Left ventricle myocardium inferior (tissue), 1 donor: ENCODE results near the gene MSANTD2. TPM values are rescaled to one million over a fixed set of nuclear protein-coding genes. Genes with fewer than 3 reads are reported as not detected.

ENCODE experiments used
- DNase-seq: peaks from one replicate; pipeline ENCODE4 v3.0.0-alpha.2; 2020
- H3K27ac ChIP-seq: fragments of 200-600 bp; replicated peaks from 2 replicates; pipeline ENCODE4 v1.8.0; 2021
- H3K27me3 ChIP-seq: fragments of 200-600 bp; 2 replicates; pipeline ENCODE4 v1.8.0; 2021; ENCODE audit warnings: low read depth
- H3K36me3 ChIP-seq: fragments of 200-600 bp; 2 replicates; pipeline ENCODE4 v1.8.0; 2021
- H3K4me1 ChIP-seq: fragments of 200-600 bp; 2 replicates; pipeline ENCODE4 v1.8.0; 2021
- H3K4me3 ChIP-seq: fragments of 200-600 bp; 2 replicates; pipeline ENCODE4 v1.8.0; 2021; ENCODE audit warnings: mild to moderate bottlenecking, moderate library complexity
- H3K9me3 ChIP-seq: fragments of 200-600 bp; replicated peaks from 2 replicates; pipeline ENCODE4 v1.8.0; 2021
- CTCF ChIP-seq: fragments of 200-600 bp; IDR thresholded peaks from 2 replicates; pipeline ENCODE4 v1.8.0; 2021; ENCODE audit warnings: antibody characterized with exemption, mild to moderate bottlenecking, borderline replicate concordance
- intact Hi-C: fragments of 100-400 bp; cut with micrococcal nuclease; formaldehyde crosslinking; loops from one replicate; pipeline ENCODE4 v1.11.0; 2022
- total RNA-seq: library from RNA; stranded (reverse); fragmentation: NEBNext Ultra II Directional; extraction: Animal tissue kit (Norgen Biotek cat#: 25700); gene quantifications from one replicate; pipeline ENCODE4 v1.2.1, GENCODE V29; 2021
- donor health status: DM: no; HTN: yes; CAD: no; lungs with severe emphysema.

MSANTD2 gene
- total RNA-seq, 1 donor from 2014 or later: 2.7 TPM

GRCh38 chr11:124799348-124800225, 619 bp downstream of the MSANTD2 start:
- peak; percentile 22 for DNase-seq

GRCh38 chr11:124798991-124799347, 1.2 kb downstream of the MSANTD2 start:
- H3K27ac ChIP-seq: peak overlapping the region; percentile 99
- no peak for DNase-seq
- no peaks in the 10 kb centered on the region for H3K27me3 ChIP-seq
- H3K36me3 ChIP-seq: no peaks in the 10 kb centered on the region
- peaks cover 58% of the 10 kb centered on the region for H3K4me1 ChIP-seq
- peak overlapping the region; percentile 91 for H3K4me3 ChIP-seq
- no peaks in the 10 kb centered on the region for H3K9me3 ChIP-seq
- intact Hi-C loops: no loop called here
- TF ChIP-seq CTCF: no peak

More at GRCh38 chr11:124799348-124800225, 619 bp downstream of the MSANTD2 start:
- no peak for TF ChIP-seq CTCF
- peak overlapping the region; percentile 91 for H3K4me3 ChIP-seq
- no peaks in the 10 kb centered on the region for H3K27me3 ChIP-seq
- peak overlapping the region; percentile 99 for H3K27ac ChIP-seq
- H3K4me1 ChIP-seq: peaks cover 60% of the 10 kb centered on the region
- no peaks in the 10 kb centered on the region for H3K36me3 ChIP-seq
- intact Hi-C loops: no loop called here
- H3K9me3 ChIP-seq: no peaks in the 10 kb centered on the region

GRCh38 chr11:124796312-124796711, 3.9 kb downstream of the MSANTD2 start:
- no peak for DNase-seq
- intact Hi-C loops: no loop called here
- TF ChIP-seq CTCF: no peak

GRCh38 chr11:124793466-124794278, 6.5 kb downstream of the MSANTD2 start:
- Histone ChIP-seq H3K27me3 (no peaks in the 10 kb centered on the region), H3K36me3 (no peaks in the 10 kb centered on the region), H3K27ac (no peak overlapping the region), H3K4me1 (peaks cover 42% of the 10 kb centered on the region), H3K4me3 (no peak overlapping the region), H3K9me3 (no peaks in the 10 kb centered on the region)
- no peak for DNase-seq
- peak; percentile 71 for TF ChIP-seq CTCF
- intact Hi-C loops: no loop called here

More at GRCh38 chr11:124796312-124796711, 3.9 kb downstream of the MSANTD2 start:
- H3K4me1 ChIP-seq: peaks cover 68% of the 10 kb centered on the region
- H3K27ac ChIP-seq: no peak overlapping the region
- H3K27me3 ChIP-seq: no peaks in the 10 kb centered on the region
- no peaks in the 10 kb centered on the region for H3K9me3 ChIP-seq
- H3K4me3 ChIP-seq: no peak overlapping the region
- no peaks in the 10 kb centered on the region for H3K36me3 ChIP-seq

- Histone ChIP-seq H3K36me3 (no peaks in the 10 kb centered on the region), H3K27ac (no peak overlapping the region), H3K4me3 (no peak overlapping the region), H3K9me3 (no peaks in the 10 kb centered on the region), H3K4me1 (peaks cover 23% of the 10 kb centered on the region), H3K27me3 (no peaks in the 10 kb centered on the region)
- no peak for TF ChIP-seq CTCF
- no peak for DNase-seq
- intact Hi-C loops: no loop called here
Measured at GRCh38 chr11:124791626-124792341, 8.4 kb downstream of the MSANTD2 start.
